ENCODE measurements around the gene E2F8.

Gene E2F8

GRCh38 chr11:19252394-19253152 lies 11.8 kb upstream of the E2F8 start:
- DNase-seq, result no peak

GRCh38 chr11:19251577-19251976 lies 10.8 kb upstream of the E2F8 start:
- no peak for DNase-seq

DNA sequence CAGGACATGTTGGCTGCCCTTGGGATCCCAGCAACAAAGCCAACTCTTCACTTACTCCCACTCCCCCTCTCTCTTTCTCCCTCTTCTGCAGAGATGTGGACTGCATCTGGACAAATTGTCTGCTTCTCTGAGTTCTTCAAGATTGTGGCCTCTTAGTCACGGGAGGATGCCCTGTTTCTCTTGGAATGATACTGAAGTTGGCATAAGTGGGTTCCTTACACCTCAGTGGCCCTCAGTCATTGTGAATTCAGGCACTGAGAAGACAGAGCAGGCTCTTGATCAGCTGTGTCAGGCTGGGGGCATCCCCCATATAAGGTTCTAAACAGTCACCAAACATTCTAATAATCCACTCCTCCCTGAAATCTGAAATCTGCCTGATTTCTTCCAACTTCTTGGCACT lies 6.1 kb upstream of the E2F8 start:
- no peak for DNase-seq

DNA sequence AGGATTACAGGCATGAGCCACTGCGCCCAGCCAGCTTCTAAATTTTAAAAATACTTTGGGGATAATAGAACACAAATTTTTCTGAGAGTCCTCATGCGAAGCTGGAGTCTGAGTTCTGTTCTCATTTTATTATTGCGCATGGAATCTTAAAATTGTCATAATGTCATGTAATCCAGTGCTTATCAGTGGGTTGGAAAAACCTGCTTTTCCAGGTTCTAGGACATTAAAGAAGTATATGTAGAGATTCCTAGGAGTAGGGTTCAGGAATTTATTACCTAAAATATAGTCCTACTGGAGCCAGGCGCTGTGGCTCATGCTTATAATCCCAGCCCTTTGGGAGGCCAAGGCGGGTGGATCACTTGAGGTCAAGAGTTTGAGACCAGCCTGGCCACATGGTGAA lies 4.6 kb upstream of the E2F8 start:
- DNase-seq, result no peak

DNA sequence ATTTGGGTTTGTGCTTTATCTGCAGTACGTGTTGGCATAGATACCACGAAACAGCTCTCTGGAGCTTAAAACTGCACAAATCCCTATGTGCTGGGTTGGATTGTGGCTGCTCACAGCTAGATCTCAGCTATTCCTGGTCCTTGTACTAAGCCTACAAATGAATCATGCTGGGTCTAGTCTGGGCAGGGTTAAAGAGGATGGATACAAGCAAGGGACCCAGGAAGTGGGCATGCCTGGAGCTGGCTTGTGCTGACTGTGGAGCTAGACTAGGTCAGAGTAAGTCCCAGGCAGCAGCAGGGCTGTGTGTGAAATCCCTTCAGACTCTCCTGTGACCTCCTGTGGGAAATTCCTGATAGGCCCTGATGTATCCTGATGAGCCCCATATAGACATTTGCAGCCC lies 3.9 kb upstream of the E2F8 start:
- no peak for DNase-seq

DNA sequence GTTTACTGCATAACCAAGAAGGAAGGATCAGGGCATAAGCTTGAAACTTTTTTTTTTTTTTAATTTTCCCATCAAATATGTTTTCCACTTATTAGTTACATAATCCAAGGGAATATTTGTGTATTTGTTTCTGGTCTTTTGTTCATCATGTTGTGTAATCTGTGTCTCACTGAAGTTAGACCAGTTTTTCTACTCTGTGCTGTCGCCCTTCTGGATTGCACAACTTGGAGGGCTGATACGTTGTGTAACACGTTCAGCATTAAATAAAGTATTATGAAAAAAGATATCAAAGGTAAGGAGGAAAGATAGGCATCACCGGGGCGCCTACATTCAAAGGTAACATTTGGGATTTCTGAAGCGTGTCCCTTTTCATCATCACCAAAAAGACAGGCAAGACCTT lies 3.3 kb upstream of the E2F8 start:
- no peak for DNase-seq

- no peak for DNase-seq
Measured at GRCh38 chr11:19243613-19244012, 2.9 kb upstream of the E2F8 start.

DNA sequence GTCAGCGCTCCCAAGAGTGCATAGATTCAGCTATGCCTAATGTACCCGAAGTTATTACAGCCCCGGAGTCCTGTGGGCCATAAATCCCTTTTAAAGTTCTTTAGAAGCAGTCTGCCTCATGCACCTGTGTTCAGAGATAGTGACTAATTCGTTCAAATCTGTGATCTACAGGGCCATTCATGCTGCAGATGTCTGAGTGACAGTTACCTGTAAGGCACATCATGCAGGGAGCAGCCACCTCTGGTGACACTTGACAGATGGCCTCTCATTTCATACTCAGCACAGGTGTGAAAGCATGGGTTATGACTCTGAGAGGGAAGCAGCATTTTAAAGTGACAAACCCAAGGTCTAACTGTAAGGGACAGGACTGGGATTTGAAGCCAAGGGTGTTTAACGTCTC lies 2.4 kb upstream of the E2F8 start:
- DNase-seq, result no peak

DNA sequence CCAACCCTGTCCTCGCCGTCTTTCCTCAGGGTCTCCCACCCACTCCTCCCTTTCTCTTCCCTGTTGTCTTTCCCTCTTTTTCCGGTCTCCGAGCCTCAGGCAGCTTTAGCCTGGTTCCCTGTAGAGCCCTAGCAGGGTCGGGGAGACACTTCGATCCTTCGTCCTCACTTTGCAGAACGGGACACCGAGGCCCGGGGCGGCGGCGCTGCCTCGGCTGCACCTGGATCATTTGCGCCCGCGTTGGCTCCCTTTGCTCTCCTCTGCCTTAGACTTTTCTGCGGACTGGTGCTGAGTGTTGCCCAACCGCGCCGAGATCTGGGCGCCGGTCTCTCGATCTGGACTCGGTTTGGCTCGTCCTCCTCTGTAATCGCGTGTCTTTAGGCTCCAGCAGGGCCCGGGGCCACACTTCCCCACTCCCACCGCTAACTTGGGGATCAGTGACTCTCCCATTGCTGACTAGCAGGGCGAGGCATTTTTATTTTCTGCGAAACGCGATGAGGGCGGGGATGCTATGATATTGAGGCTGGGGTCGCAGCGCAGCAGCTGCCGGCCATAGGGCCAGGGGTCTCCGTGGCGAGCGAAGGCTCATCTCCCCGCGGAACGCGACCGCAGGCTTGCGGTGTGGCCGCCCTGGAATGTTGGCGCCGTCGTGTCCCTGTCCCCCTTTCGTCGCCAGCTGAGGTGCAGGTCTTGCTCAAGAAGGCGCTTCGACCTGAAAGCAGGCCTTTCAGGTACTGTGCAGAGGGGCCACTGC lies 1.6 kb upstream of the E2F8 start:
- no peak for DNase-seq

DNA sequence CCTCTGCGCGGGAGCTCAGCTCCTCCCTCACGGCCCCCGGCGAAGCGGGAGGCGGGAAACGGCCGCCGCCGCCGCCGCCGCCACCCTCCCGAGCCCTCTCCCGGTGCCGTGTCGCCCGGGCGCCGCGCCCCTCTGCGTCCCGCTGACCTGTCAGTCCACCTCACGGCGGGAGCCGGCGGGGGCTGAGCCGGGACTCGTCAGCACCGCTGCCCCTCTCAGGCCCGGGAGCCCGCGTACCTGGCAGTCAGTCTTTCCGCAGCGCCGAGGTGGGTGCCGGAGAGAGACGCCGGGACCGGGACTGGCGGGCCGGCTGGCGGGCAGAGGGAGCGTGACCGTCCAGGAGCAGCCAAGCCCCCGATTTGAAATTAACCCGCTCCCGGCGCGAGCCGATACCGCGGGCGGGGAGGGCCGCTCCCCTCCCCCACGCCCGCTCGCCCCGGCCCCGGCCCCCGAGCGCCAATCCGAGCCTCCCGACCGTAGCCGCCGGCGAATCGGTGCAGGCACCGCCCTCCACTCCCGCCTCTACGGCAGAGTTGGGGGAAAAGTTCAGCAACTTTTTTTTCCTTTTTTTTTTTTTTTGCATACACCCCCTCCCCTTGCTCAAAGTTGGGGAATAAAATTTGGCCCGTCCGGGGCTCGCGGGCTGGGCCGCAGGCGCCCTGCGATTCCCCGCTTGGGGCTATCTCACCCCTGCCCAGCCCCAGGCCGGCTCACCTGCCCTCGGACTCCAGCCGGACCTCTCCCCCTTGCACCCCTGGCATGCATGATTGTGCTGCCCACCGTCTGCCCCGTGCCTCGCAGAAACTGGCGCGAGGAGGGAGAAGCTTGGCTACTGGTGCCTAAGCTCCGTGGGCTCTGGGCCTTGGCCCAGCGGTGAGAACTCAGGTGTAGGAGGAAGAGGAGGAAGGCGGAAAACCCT lies 774 bp upstream of the E2F8 start:
- peak; percentile 46 for DNase-seq

DNA sequence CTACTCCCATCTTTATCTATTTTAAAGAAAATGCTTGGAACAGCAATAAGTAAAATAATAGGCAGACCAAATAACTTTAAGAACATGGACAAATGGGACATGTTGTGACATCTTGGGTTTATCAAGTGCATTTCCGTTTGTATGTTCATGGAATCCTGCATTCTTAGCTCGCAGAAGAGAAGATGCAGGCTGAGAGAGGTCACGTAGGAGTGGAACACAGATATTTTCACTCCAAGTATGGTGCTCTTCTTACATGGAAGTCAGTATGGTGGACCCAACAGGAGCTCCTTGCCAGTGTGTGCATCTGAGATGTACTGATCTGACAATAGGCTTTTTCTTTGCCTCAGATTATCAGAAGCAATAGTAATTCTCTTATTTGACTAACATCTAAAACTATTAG lies 1.7 kb downstream of the E2F8 start:
- no peak for DNase-seq

DNA sequence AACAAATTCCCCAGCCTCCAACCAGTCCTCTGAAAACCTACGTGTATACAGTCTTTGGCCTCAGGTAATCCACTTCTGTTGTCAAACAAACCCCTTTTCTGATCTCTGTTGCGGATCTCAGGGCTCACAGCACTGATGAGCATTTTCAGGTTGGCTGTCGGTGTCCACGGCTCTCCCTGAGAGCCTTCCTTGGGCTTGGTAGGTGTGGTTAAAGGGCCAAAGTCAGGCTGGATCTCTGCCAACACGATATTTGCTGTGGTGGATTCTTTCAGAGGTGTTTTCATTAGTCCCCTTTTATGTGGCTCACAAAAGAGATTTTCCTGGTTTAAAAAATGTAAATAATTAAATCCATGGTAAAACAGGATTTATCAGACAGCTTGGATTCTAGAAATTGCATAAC lies 2.9 kb downstream of the E2F8 start:
- DNase-seq, result peak; percentile 5

DNA sequence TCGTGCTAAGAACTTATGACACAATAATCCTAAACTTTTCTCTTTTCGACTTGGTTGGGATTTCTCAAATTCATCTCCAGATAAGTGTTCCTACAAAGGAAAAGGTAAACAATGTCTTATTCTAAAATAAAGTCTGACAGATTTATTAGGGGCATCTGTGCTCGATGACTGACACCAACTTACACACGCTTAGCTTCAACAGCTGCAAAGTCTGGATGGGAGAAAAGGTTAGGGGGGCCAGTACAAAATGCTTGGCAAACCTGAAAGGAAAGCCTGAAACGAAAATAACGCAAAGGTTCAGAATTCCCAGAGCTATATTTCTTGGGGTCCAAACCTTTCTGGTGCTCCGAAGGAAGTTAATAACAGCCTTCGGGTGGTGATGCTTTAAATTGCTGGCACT lies 3.4 kb downstream of the E2F8 start:
- DNase-seq, result no peak

DNA sequence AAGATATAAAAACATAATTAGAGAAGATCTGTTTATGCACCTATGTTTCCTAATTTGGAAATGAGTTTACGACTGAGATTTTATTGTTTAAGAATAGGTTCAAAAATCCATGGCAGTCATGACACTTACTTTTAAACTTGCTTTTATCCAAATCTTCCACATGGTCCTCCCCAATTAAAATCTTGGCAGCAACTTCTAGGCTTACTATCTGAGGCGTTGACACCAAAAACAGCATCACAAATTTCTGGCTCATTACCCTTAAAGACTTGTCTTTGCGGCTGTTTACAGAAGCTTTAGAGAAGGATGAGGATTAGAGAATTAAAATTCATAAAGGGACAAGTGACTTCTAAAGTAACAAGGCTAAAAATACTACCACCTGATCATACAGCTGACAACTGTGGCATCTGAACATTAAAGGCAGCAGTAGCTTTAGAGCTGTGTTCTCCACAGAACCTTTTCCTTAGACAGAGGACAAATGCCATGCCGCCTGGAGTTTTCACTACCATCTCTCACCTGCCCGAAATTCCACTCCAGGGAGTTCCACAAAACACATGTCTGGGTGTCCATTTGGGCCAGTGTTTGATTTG lies 6.4 kb downstream of the E2F8 start:
- DNase-seq, result no peak

GRCh38 chr11:19232910-19233503 lies 7.7 kb downstream of the E2F8 start:
- no peak for DNase-seq

GRCh38 chr11:19229671-19230070 lies 11.1 kb downstream of the E2F8 start:
- no peak for DNase-seq

GRCh38 chr11:19228968-19229367 lies 11.8 kb downstream of the E2F8 start:
- DNase-seq, result no peak

- DNase-seq, result no peak
Measured at GRCh38 chr11:19226378-19227195, 14.2 kb downstream of the E2F8 start.

- DNase-seq, result no peak
Measured at GRCh38 chr11:19225581-19225980, 15.2 kb downstream of the E2F8 start.

- DNase-seq, result no peak
Measured at GRCh38 chr11:19225123-19225522, 15.6 kb downstream of the E2F8 start.

DNA sequence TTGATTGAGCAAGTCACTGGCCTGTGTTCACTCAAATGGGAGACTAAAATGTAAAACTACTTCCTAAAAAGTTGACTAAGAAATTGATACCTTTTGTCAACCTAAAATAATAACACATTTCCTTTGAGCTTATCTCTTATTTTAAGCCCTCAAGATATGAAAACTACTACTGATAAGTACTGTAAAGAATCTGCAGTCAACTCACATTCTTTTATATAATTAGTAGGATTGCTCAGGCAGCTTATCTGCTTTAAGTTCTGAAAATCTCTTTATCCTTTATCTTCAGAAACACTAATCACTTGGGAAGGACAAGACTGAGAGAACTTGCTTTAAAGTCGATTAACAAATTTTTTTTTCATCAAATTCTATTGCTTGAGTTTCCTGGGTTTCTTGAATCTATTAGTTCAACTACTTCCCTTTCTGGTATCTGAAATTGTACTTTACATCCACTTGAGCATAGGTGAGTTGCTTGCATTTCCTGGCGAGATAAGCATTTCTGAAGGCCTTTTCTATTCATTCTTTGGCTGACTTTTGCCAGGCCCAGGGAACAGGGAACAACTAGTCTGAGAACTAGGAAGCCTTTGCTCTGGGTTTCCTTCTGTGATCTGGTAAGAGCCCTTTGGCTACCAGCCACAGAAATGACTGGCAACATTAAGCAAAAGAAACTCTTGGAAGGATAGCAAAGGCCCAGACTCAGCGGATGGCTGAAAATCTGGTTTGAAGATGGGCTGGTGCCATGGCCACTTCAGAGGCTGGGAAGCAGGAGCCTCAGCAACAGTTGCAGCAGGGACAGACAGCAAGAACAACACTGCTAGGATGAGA lies 19.6 kb downstream of the E2F8 start:
- no peak for DNase-seq

Measured in NCI-H345 (cell line).